GM13977 (cell line): Measurements from ENCODE around the gene MED27.

Experiments
- DNase-seq: peaks from one replicate; pipeline ENCODE4 v3.0.0; 2012; ENCODE audit warnings: low spot score
- CTCF ChIP-seq: IDR thresholded peaks from 2 replicates; pipeline ENCODE4 v1.5.1; 2012; ENCODE audit warnings: mild to moderate bottlenecking, control low read depth; ENCODE audit not compliant: insufficient read depth; ENCODE audit errors: extremely low read depth, missing control alignments
- in situ Hi-C: fragments of 300-500 bp; cut with MboI; formaldehyde crosslinking; loops from one replicate; pipeline ENCODE4 v1.12.0; 2022; ENCODE audit warnings: low sequenced_read_pairs, low pct_unique_long_range_greater_than_20kb, mixed read lengths, inconsistent platforms; ENCODE audit not compliant: unreplicated experiment

The MED27 gene

GRCh38 chr9:132023419-132024180 lies 56.1 kb downstream of the MED27 start:
- DNase-seq, result no peak
- in situ Hi-C loops, result no loop called here
- no peak for TF ChIP-seq CTCF

GRCh38 chr9:132020820-132021510 lies 58.7 kb downstream of the MED27 start:
- no peak for DNase-seq
- in situ Hi-C loops, result no loop called here
- no peak for TF ChIP-seq CTCF

GRCh38 chr9:132020272-132020671 lies 59.4 kb downstream of the MED27 start:
- no peak for DNase-seq
- no peak for TF ChIP-seq CTCF
- in situ Hi-C loops, result no loop called here

GRCh38 chr9:132019702-132020101 lies 60.0 kb downstream of the MED27 start:
- no peak for DNase-seq
- TF ChIP-seq CTCF, result no peak
- in situ Hi-C loops, result no loop called here

- in situ Hi-C loops, result no loop called here
- TF ChIP-seq CTCF, result no peak
- no peak for DNase-seq
Observed at GRCh38 chr9:132018957-132019405, 60.7 kb downstream of the MED27 start.

- in situ Hi-C loops, result no loop called here
- DNase-seq, result no peak
- TF ChIP-seq CTCF, result no peak
Observed at GRCh38 chr9:132016456-132016855, 63.2 kb downstream of the MED27 start.
